Stimulated activated CD4-positive, alpha-beta T cell treated with anti-CD3 and anti-CD28 coated beads, TNF-alpha, amount 100 ng/mL, for 24 hours (primary cell): Measurements from ENCODE around the gene ADM2.

Experiments
- DNase-seq, 3 experiments: peaks; one replicate each; pipeline ENCODE4 v3.0.0-alpha.2; 2020; ENCODE audit warnings: low read depth in 3 of 3

The ADM2 gene

GRCh38 chr22:50483977-50484853 lies 2.9 kb downstream of the ADM2 start:
- no peak for DNase-seq

- DNase-seq: no peak
Observed at GRCh38 chr22:50485221-50486131, 4.1 kb downstream of the ADM2 start.

- no peak for DNase-seq
Observed at GRCh38 chr22:50486561-50487289, 5.4 kb downstream of the ADM2 start, which contains the start of gene MIOX. Gene MIOX (plus strand): TSS chr22:50486859. CDS start chr22:50486898, 39 bp downstream.

- DNase-seq: no peak
Observed at GRCh38 chr22:50487290-50488005, 6.1 kb downstream of the ADM2 start.

GRCh38 chr22:50488006-50488677 lies 6.8 kb downstream of the ADM2 start:
- DNase-seq: no peak

GRCh38 chr22:50488886-50489285 lies 7.5 kb downstream of the ADM2 start:
- no peak for DNase-seq

GRCh38 chr22:50489363-50490243 lies 8.3 kb downstream of the ADM2 start:
- no peak for DNase-seq

- peak in 1 of 3 experiments; percentile 31 for DNase-seq
Observed at GRCh38 chr22:50490531-50491308, 9.4 kb downstream of the ADM2 start.

- DNase-seq: no peak
Observed at GRCh38 chr22:50497093-50497492, 15.8 kb downstream of the ADM2 start.

- DNase-seq: peak; percentile 33 to 67 (median 56)
Observed at GRCh38 chr22:50498322-50498890, 17.1 kb downstream of the ADM2 start.

GRCh38 chr22:50500452-50500851 lies 19.1 kb downstream of the ADM2 start:
- DNase-seq: no peak

GRCh38 chr22:50502096-50502495 lies 20.8 kb downstream of the ADM2 start:
- no peak for DNase-seq

GRCh38 chr22:50502628-50503474 lies 21.5 kb downstream of the ADM2 start:
- no peak for DNase-seq

GRCh38 chr22:50503475-50504145 lies 22.3 kb downstream of the ADM2 start:
- no peak for DNase-seq

GRCh38 chr22:50504369-50505211 lies 23.2 kb downstream of the ADM2 start:
- DNase-seq: no peak

GRCh38 chr22:50505276-50505775 lies 24.0 kb downstream of the ADM2 start:
- DNase-seq: no peak
